ENCODE data around the gene C6orf141.

C6orf141 gene

GRCh38 chr6:49550492-49551077, at the start of gene C6orf141:
TSS of gene C6orf141 (plus strand) at chr6:49550668. CDS start at chr6:49550793, 125 bp downstream.
- Histone ChIP-seq H3K9ac (ENCODE audit: low read depth, low read length, poor library complexity, severe bottlenecking) (no peak within 1 kb of the TSS), H3K4me3 (ENCODE audit: low read length, poor library complexity, severe bottlenecking) (no peak within 1 kb of the TSS), H2AFZ (ENCODE audit: low read length) (no peak within 1 kb of the TSS), H3K4me2 (ENCODE audit: low read depth, low read length, poor library complexity, severe bottlenecking) (no peak within 1 kb of the TSS), H3K9me3 (ENCODE audit: insufficient read depth, low read depth, low read length) (no peaks in the 10 kb centered on the region), H3K36me3 (ENCODE audit: insufficient read depth, low read length) (no peaks in the 10 kb centered on the region), H3K79me2 (ENCODE audit: insufficient read depth, low read length) (no peaks in the 10 kb centered on the region), H3K27me3 (ENCODE audit: insufficient read depth, low read length, poor library complexity, severe bottlenecking) (no peaks in the 10 kb centered on the region), H4K20me1 (ENCODE audit: insufficient read depth, low read length, poor library complexity, severe bottlenecking) (no peaks in the 10 kb centered on the region), H3F3A (ENCODE audit: low read depth) (no peaks in the 10 kb centered on the region), H3K4me1 (ENCODE audit: insufficient read depth, low read length, poor library complexity, severe bottlenecking) (no peaks in the 10 kb centered on the region), H3K9me2 (replicated peaks; ENCODE audit: low read depth, low read length) (no peaks in the 10 kb centered on the region)
- TF ChIP-seq, protein P1, sequence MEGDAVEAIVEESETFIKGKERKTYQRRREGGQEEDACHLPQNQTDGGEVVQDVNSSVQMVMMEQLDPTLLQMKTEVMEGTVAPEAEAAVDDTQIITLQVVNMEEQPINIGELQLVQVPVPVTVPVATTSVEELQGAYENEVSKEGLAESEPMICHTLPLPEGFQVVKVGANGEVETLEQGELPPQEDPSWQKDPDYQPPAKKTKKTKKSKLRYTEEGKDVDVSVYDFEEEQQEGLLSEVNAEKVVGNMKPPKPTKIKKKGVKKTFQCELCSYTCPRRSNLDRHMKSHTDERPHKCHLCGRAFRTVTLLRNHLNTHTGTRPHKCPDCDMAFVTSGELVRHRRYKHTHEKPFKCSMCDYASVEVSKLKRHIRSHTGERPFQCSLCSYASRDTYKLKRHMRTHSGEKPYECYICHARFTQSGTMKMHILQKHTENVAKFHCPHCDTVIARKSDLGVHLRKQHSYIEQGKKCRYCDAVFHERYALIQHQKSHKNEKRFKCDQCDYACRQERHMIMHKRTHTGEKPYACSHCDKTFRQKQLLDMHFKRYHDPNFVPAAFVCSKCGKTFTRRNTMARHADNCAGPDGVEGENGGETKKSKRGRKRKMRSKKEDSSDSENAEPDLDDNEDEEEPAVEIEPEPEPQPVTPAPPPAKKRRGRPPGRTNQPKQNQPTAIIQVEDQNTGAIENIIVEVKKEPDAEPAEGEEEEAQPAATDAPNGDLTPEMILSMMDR (conservative IDR thresholded peaks at IDR 0.05; ENCODE audit: low read length), result no peak
- no peak for TF ChIP-seq EZH2phosphoT487 (IDR thresholded peaks at IDR 0.05; ENCODE audit: borderline replicate concordance)

GRCh38 chr6:49504666-49505065, 45.8 kb upstream of the C6orf141 start:
- H3K79me2 ChIP-seq (ENCODE audit: insufficient read depth, low read length), result no peaks in the 10 kb centered on the region
- no peak overlapping the region for H3K9ac ChIP-seq (ENCODE audit: low read depth, low read length, poor library complexity, severe bottlenecking)
- H3K4me3 ChIP-seq (ENCODE audit: low read length, poor library complexity, severe bottlenecking), result no peak overlapping the region
- no peaks in the 10 kb centered on the region for H3K27me3 ChIP-seq (ENCODE audit: insufficient read depth, low read length, poor library complexity, severe bottlenecking)
- no peaks in the 10 kb centered on the region for H3K36me3 ChIP-seq (ENCODE audit: insufficient read depth, low read length)
- no peaks in the 10 kb centered on the region for H4K20me1 ChIP-seq (ENCODE audit: insufficient read depth, low read length, poor library complexity, severe bottlenecking)
- no peaks in the 10 kb centered on the region for H3K9me2 ChIP-seq (replicated peaks; ENCODE audit: low read depth, low read length)
- no peak overlapping the region for H3K4me2 ChIP-seq (ENCODE audit: low read depth, low read length, poor library complexity, severe bottlenecking)
- H2AFZ ChIP-seq (ENCODE audit: low read length), result no peak overlapping the region
- TF ChIP-seq EZH2phosphoT487 (IDR thresholded peaks at IDR 0.05; ENCODE audit: borderline replicate concordance), result no peak
- TF ChIP-seq, protein P1 (conservative IDR thresholded peaks at IDR 0.05; ENCODE audit: low read length), result no peak
- no peaks in the 10 kb centered on the region for H3K9me3 ChIP-seq (ENCODE audit: insufficient read depth, low read depth, low read length)
- H3K4me1 ChIP-seq (ENCODE audit: insufficient read depth, low read length, poor library complexity, severe bottlenecking), result peaks cover 2% of the 10 kb centered on the region
- no peaks in the 10 kb centered on the region for H3F3A ChIP-seq (ENCODE audit: low read depth)

GRCh38 chr6:49506569-49507111, 43.8 kb upstream of the C6orf141 start:
- no peaks in the 10 kb centered on the region for H3F3A ChIP-seq (ENCODE audit: low read depth)
- no peaks in the 10 kb centered on the region for H3K4me1 ChIP-seq (ENCODE audit: insufficient read depth, low read length, poor library complexity, severe bottlenecking)
- H3K27me3 ChIP-seq (ENCODE audit: insufficient read depth, low read length, poor library complexity, severe bottlenecking), result no peaks in the 10 kb centered on the region
- no peaks in the 10 kb centered on the region for H3K9me3 ChIP-seq (ENCODE audit: insufficient read depth, low read depth, low read length)
- TF ChIP-seq, protein P1 (conservative IDR thresholded peaks at IDR 0.05; ENCODE audit: low read length), result no peak
- TF ChIP-seq EZH2phosphoT487 (IDR thresholded peaks at IDR 0.05; ENCODE audit: borderline replicate concordance), result no peak
- H3K9me2 ChIP-seq (replicated peaks; ENCODE audit: low read depth, low read length), result no peaks in the 10 kb centered on the region
- H4K20me1 ChIP-seq (ENCODE audit: insufficient read depth, low read length, poor library complexity, severe bottlenecking), result no peaks in the 10 kb centered on the region
- H3K9ac ChIP-seq (ENCODE audit: low read depth, low read length, poor library complexity, severe bottlenecking), result no peak overlapping the region
- H2AFZ ChIP-seq (ENCODE audit: low read length), result no peak overlapping the region
- H3K4me2 ChIP-seq (ENCODE audit: low read depth, low read length, poor library complexity, severe bottlenecking), result no peak overlapping the region
- H3K36me3 ChIP-seq (ENCODE audit: insufficient read depth, low read length), result no peaks in the 10 kb centered on the region
- H3K79me2 ChIP-seq (ENCODE audit: insufficient read depth, low read length), result no peaks in the 10 kb centered on the region
- H3K4me3 ChIP-seq (ENCODE audit: low read length, poor library complexity, severe bottlenecking), result no peak overlapping the region
